ENCODE data around the gene OR4C3.
"Not testable (repeated sequence)": the region's sequence is repeated elsewhere in the genome, so short reads cannot be mapped to it uniquely, and the experiment has no call there.

OR4C3 gene

GRCh38 chr11:48324620-48325019 lies at the start of gene OR4C3:
TSS of gene OR4C3 (plus strand) at chr11:48324920. CDS start at chr11:48325022, 102 bp downstream.
- not testable (repeated sequence) for DNase-seq

- DNase-seq: no peak
Measured at GRCh38 chr11:48305923-48306322, 18.8 kb upstream of the OR4C3 start, which contains the start of gene OR4S1. TSS of gene OR4S1 (plus strand) at chr11:48306223. CDS start at chr11:48306223, 0 bp downstream.

GRCh38 chr11:48307760-48308386 lies 16.8 kb upstream of the OR4C3 start:
- peak; percentile 48 for DNase-seq

- not testable (repeated sequence) for DNase-seq
Measured at GRCh38 chr11:48313590-48313989, 11.1 kb upstream of the OR4C3 start.

- not testable (repeated sequence) for DNase-seq
Measured at GRCh38 chr11:48319813-48320212, 4.9 kb upstream of the OR4C3 start.

GRCh38 chr11:48341466-48341865 lies 16.7 kb downstream of the OR4C3 start:
- DNase-seq: no peak

GRCh38 chr11:48342505-48342904 lies 17.8 kb downstream of the OR4C3 start:
- DNase-seq: not testable (repeated sequence)

GRCh38 chr11:48346286-48346685 lies 21.6 kb downstream of the OR4C3 start:
- DNase-seq: peak; percentile 29

GRCh38 chr11:48354013-48354412 lies 29.3 kb downstream of the OR4C3 start:
- no peak for DNase-seq

GRCh38 chr11:48354677-48355076 lies 30.0 kb downstream of the OR4C3 start:
- no peak for DNase-seq

- not testable (repeated sequence) for DNase-seq
Measured at GRCh38 chr11:48361289-48361688, 36.6 kb downstream of the OR4C3 start.

GRCh38 chr11:48366365-48366764 lies 41.6 kb downstream of the OR4C3 start, which contains the start of gene OR4C5:
TSS of gene OR4C5 (minus strand) at chr11:48366465. CDS start at chr11:48366465, 0 bp downstream.
- DNase-seq: no peak
